ENCODE results near the gene ZBTB20.
A peak's percentile ranks its signal among the peaks of the same experiment; 100 is the strongest.

The ZBTB20 gene

GRCh38 chr3:114406286-114406685 is 740.8 kb downstream of the ZBTB20 start:
- H3K4me3 ChIP-seq (ENCODE audit: low read length) = no peak overlapping the region

GRCh38 chr3:114405202-114405990 is 741.7 kb downstream of the ZBTB20 start:
- DNase-seq (ENCODE audit: low read depth, low spot score) = no peak
- no peak overlapping the region for H3K4me3 ChIP-seq (ENCODE audit: low read length)

More at GRCh38 chr3:114406286-114406685, 740.8 kb downstream of the ZBTB20 start:
- no peak for DNase-seq (ENCODE audit: low read depth, low spot score)

GRCh38 chr3:114404590-114404989 is 742.5 kb downstream of the ZBTB20 start:
- no peak overlapping the region for H3K4me3 ChIP-seq (ENCODE audit: low read length)
- DNase-seq (ENCODE audit: low read depth, low spot score) = no peak

- no peak overlapping the region for H3K4me3 ChIP-seq (ENCODE audit: low read length)
- no peak for DNase-seq (ENCODE audit: low read depth, low spot score)
These were observed 744.2 kb downstream of the ZBTB20 start for GRCh38 chr3:114402838-114403237.

DNA sequence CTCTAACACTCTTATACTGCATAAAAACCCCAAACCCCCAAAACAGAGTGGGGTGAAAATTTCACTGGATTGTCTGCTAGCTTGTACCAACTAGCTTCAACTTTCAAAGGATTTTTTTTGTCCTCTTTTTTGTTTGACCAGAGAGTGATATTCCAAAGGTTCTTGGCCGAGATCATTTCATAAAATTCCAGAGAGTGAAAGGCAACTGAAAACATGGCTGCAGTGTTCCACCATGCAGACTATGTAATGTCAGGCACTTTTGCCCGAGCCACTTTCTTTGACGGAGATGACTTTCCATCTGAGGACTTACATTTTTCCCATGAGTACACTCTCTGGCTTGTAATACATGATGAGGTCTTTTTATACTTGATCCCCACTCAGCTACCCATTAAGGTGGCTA is 745.7 kb downstream of the ZBTB20 start:
- DNase-seq (ENCODE audit: low read depth, low spot score) = no peak
- no peak overlapping the region for H3K4me3 ChIP-seq (ENCODE audit: low read length)

- no peak for DNase-seq (ENCODE audit: low read depth, low spot score)
- H3K4me3 ChIP-seq (ENCODE audit: low read length) = no peak overlapping the region
These were observed 746.7 kb downstream of the ZBTB20 start for GRCh38 chr3:114400371-114400770.

DNA sequence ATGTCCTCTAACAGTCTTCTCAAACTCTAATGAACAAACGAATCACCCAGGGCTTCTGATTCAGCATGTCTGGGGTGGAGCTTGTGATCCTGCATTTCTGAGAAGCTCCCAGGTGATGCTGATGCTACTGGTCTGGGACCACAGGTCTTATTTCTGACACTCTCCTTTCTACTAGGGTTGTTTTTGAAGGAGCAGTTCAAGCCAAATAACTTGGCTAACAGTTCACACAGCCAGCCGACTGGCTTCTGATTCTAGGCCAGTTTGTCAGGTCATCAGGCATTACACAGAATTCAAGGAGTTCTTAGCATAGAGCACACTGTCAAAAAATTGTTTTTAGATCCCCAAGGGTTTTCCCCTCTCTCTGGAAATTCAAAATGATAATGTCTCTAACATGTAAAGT is 752.5 kb downstream of the ZBTB20 start:
- no peak overlapping the region for H3K4me3 ChIP-seq (ENCODE audit: low read length)
- no peak for DNase-seq (ENCODE audit: low read depth, low spot score)

GRCh38 chr3:114393367-114394072 is 753.6 kb downstream of the ZBTB20 start:
- DNase-seq (ENCODE audit: low read depth, low spot score) = no peak
- no peak overlapping the region for H3K4me3 ChIP-seq (ENCODE audit: low read length)

- DNase-seq (ENCODE audit: low read depth, low spot score) = no peak
- H3K4me3 ChIP-seq (ENCODE audit: low read length) = no peak overlapping the region
These were observed 754.3 kb downstream of the ZBTB20 start for GRCh38 chr3:114392831-114393230.

DNA sequence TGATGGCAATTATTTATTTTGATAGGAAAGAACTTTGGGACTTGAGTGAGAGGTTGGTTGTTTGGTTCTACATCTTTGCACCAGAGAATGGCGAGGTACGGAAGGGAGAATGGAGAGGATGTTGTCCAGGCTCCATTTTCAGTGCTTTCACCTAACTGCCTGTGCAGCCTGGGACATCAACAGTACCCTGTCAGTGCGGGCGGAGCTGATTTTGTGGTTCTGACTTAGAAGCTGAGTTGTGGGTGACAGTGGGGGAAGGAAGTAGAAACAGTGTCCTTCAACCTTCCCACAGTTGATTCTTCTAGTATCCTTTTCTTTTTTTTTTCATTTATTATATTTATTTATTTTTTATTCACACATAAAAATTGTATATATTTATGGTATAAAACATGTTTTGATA is 757.9 kb downstream of the ZBTB20 start:
- H3K4me3 ChIP-seq (ENCODE audit: low read length) = no peak overlapping the region
- DNase-seq (ENCODE audit: low read depth, low spot score) = no peak

- H3K4me3 ChIP-seq (ENCODE audit: low read length) = no peak overlapping the region
- no peak for DNase-seq (ENCODE audit: low read depth, low spot score)
These were observed 762.6 kb downstream of the ZBTB20 start for GRCh38 chr3:114384558-114384903.

DNA sequence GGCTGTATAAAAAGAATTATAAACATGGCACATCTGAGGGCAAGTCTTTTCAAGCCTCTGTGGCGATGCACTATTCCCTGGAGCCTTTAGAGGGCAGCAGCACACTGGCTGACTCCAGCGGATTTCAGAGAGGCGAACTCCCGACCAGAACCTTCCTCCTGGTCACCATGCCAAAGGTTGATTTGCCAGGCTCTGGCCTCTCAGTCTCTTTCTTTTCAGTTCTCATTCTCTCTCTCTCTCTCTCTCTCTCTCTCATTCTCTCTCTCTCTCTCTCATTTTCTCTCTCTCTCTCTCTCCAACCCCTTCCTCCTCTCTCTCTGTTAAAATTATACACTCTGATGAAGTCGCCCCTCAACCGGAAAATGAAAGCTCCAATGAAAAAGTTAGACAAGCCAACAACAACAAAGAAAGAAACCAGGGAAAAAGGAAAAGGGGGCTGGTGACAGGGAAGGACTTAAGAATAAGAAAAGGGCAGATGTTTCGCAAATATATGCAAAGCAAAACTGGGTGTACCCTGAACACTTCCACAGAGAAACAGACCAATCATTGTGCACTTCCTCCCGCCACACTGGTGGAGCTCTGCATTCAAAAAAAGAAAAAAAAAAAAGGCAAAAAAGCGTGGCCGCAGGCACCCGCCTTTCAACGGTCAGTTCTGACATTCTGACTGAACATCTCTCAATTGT is 763.1 kb downstream of the ZBTB20 start:
- H3K4me3 ChIP-seq (ENCODE audit: low read length) = peak overlapping the region; percentile 18
- DNase-seq (ENCODE audit: low read depth, low spot score) = peak; percentile 33

DNA sequence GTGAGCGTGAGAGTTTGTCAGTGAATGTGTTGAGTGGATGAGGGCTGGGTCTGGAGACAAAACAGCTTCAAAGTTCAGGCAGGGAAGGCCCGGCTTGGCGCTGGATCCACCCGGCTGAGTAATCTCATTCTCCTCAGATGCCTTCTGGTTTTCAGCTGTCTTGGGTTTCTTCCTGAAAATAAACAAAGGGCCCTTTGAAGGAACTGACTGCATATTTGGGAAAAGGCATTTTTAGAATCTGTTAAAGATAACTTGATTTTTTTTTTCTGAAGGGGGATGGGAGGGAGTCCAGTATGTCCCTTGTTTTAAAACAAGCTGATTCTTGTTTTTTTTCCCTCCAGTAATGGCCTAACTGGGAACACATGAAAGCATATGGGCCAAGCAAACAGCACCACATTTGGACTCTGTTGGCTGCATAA is 766.8 kb downstream of the ZBTB20 start:
- DNase-seq (ENCODE audit: low read depth, low spot score) = no peak

GRCh38 chr3:114379266-114379665 is 767.8 kb downstream of the ZBTB20 start:
- DNase-seq (ENCODE audit: low read depth, low spot score) = no peak
- no peak overlapping the region for H3K4me3 ChIP-seq (ENCODE audit: low read length)

More for the DNA sequence above, 766.8 kb downstream of the ZBTB20 start:
- no peak overlapping the region for H3K4me3 ChIP-seq (ENCODE audit: low read length)

- no peak for DNase-seq (ENCODE audit: low read depth, low spot score)
- no peak overlapping the region for H3K4me3 ChIP-seq (ENCODE audit: low read length)
These were observed 768.3 kb downstream of the ZBTB20 start for GRCh38 chr3:114378760-114379159.

GRCh38 chr3:114377426-114377825 is 769.7 kb downstream of the ZBTB20 start:
- DNase-seq (ENCODE audit: low read depth, low spot score) = no peak
- H3K4me3 ChIP-seq (ENCODE audit: low read length) = no peak overlapping the region

DNA sequence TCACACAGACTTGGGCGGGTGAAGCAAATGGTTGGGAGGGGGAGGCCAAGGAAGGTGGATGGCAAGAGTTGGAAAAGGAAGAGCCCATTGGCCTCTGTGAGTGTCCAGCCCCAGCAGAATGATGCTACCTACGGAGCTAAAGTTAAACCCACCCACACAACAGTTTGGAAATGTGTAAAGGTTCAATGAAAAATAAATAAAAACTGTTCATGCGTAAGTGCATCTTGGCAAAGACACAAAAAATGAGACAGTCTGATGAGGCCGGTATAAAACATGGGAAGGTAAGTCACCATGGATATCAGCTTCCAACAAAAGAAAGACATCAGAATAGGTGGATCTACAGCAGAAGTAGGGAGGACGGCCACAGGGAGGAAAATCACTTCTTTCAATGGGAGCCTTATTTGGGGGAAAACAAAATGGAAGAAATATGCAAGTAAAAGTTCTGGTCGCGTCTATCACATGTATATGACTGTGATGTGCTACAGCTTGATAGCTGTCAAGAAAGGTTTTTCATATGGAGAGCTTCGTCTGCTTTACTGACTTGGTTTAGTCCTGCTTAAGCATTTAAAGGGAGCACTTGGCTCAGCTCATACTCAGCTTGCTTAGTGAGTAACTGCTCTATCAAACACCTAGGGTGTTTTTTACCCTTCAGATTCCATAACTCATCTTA is 770.4 kb downstream of the ZBTB20 start:
- no peak for DNase-seq (ENCODE audit: low read depth, low spot score)

DNA sequence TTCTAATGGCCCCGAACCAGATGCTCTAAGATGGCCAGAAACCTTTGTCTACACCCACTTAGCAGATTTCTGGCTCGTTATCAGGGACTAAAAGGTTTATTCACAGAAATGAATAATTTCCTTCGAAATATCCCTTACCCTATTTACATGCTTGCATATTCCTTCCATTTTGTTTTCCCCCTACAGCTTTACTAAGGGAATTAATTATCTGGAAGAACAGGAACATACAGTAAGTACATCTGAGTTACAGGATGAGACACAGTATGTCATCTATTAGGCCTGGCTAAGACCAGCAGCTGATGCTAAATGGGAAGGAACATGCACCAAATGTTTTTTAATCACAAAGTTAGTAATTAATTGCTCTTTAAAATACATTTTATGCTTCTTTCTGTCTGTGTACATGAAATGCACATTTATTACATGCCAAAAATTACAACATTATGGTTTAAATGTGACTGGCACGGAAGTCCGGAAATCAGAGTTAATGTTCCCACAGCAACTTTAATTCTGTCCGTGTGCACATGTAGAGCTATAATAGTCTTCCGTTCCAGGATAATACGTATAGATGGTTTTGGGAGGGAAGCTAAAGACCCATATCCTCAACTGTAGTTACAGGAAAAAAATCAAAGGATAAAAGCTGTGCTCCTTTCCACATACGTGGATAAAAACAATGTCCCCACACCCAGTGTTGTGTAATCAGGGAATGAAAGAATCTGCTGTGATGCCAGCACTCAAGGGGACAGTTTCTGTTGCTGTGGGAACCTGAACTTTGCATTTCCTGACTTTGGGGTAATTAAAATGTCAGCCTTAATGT is 771.3 kb downstream of the ZBTB20 start:
- H3K4me3 ChIP-seq (ENCODE audit: low read length) = no peak overlapping the region
- no peak for DNase-seq (ENCODE audit: low read depth, low spot score)

More for the DNA sequence above, 770.4 kb downstream of the ZBTB20 start:
- no peak overlapping the region for H3K4me3 ChIP-seq (ENCODE audit: low read length)
